HepG2 (cell line): ENCODE measurements around the gene GCM1. TPM values are rescaled to one million over a fixed set of nuclear protein-coding genes. Genes with fewer than 3 reads are reported as not detected.
A peak's percentile ranks its signal among the peaks of the same experiment; 100 is the strongest.

ENCODE experiments used
- ATAD3A ChIP-seq: sonication (generic); formaldehyde crosslinking; IDR thresholded peaks from 2 replicates; pipeline ENCODE4 v1.4.0; 2020; ENCODE audit warnings: missing genetic modification reagents
- ATF7 ChIP-seq, 2 experiments: fragments of 450-650 bp in 1 of 2; sonication (generic) in 1 of 2; formaldehyde crosslinking in 1 of 2; IDR thresholded peaks; 2 replicates each; pipeline versions ENCODE4 v1.4.0 to v1.6.1; 2016 to 2020; ENCODE audit warnings: antibody characterized with exemption in 1 of 2, mild to moderate bottlenecking in 1 of 2, missing genetic modification reagents in 1 of 2
- GPN1 ChIP-seq: sonication (generic); formaldehyde crosslinking; IDR thresholded peaks from 2 replicates; pipeline ENCODE4 v1.5.1; 2020; ENCODE audit warnings: missing genetic modification reagents, borderline replicate concordance
- MED8 ChIP-seq: sonication (generic); formaldehyde crosslinking; IDR thresholded peaks from 2 replicates; pipeline ENCODE4 v1.8.1; 2023; ENCODE audit warnings: mild to moderate bottlenecking, missing genetic modification reagents; ENCODE audit not compliant: insufficient replicate concordance
- ZBTB42 ChIP-seq: sonication (generic); formaldehyde crosslinking; IDR thresholded peaks from 2 replicates; pipeline ENCODE4 v1.5.0; 2020; ENCODE audit warnings: mild to moderate bottlenecking, missing genetic modification reagents
- ZNF30 ChIP-seq: sonication (generic); formaldehyde crosslinking; IDR thresholded peaks from 2 replicates; pipeline ENCODE4 v1.5.0; 2020; ENCODE audit warnings: mild to moderate bottlenecking, missing genetic modification reagents
- ZNF430 ChIP-seq: sonication (generic); formaldehyde crosslinking; IDR thresholded peaks from 2 replicates; pipeline ENCODE4 v1.9.0; 2021; ENCODE audit warnings: mild to moderate bottlenecking, missing genetic modification reagents
- ZNF510 ChIP-seq: sonication (generic); formaldehyde crosslinking; IDR thresholded peaks from 2 replicates; pipeline ENCODE4 v1.4.0; 2020; ENCODE audit warnings: low read depth, mild to moderate bottlenecking, missing genetic modification reagents
- ZNF530 ChIP-seq: sonication (generic); formaldehyde crosslinking; IDR thresholded peaks from 2 replicates; pipeline ENCODE4 v1.5.0; 2020; ENCODE audit warnings: low read depth, mild to moderate bottlenecking, missing genetic modification reagents
- ZSCAN22 ChIP-seq: sonication (generic); formaldehyde crosslinking; IDR thresholded peaks from 2 replicates; pipeline ENCODE4 v1.4.0; 2020; ENCODE audit warnings: mild to moderate bottlenecking, missing genetic modification reagents
- polyA plus RNA-seq, 8 experiments: library from polyadenylated mRNA; depleted of rRNA in 3 of 8; stranded (reverse) in 7 of 8; unstranded in 1 of 8; fragments of >200 nt; fragmentation: Illumina TruSeq in 4 of 8; extraction: Trizol in 4 of 8; gene quantifications; 2 replicates each; pipeline versions ENCODE4 v1.2.1 to v1.2.3, GENCODE V29; 2011 to 2016; ENCODE audit warnings: low read depth in 4 of 8, missing spikeins in 1 of 8, mixed read lengths in 1 of 8; ENCODE audit not compliant: insufficient read depth in 1 of 8
- total RNA-seq, 5 experiments: library from RNA; depleted of rRNA; stranded (reverse); fragments of >200 nt; fragmentation: Illumina TruSeq; extraction: Trizol; gene quantifications; 2 replicates each; pipeline ENCODE4 v1.2.3, GENCODE V29; 2016; ENCODE audit warnings: low read depth in 1 of 5
- TF ChIP-seq, protein P1 (sequence below): sonication (generic); formaldehyde crosslinking; IDR thresholded peaks from 2 replicates; pipeline ENCODE4 v1.4.0; 2020; ENCODE audit warnings: mild to moderate bottlenecking, missing genetic modification reagents
- TF ChIP-seq, protein P2 (sequence below): sonication (generic); formaldehyde crosslinking; IDR thresholded peaks from 2 replicates; pipeline ENCODE4 v1.5.1; 2020; ENCODE audit warnings: mild to moderate bottlenecking, missing genetic modification reagents, moderate library complexity
- TF ChIP-seq, protein P3 (sequence below): sonication (generic); formaldehyde crosslinking; IDR thresholded peaks from 2 replicates; pipeline ENCODE4 v1.5.0; 2020; ENCODE audit warnings: missing genetic modification reagents
- TF ChIP-seq, protein P4 (sequence below): sonication (generic); formaldehyde crosslinking; IDR thresholded peaks from 2 replicates; pipeline ENCODE4 v1.4.0; 2020; ENCODE audit warnings: mild to moderate bottlenecking, missing genetic modification reagents
- TF ChIP-seq, protein P5 (sequence below): sonication (generic); formaldehyde crosslinking; IDR thresholded peaks from 2 replicates; pipeline ENCODE4 v1.4.0; 2020; ENCODE audit warnings: missing genetic modification reagents, low read depth, mild to moderate bottlenecking, borderline replicate concordance
- TF ChIP-seq, protein P6 (sequence below): sonication (generic); formaldehyde crosslinking; IDR thresholded peaks from 2 replicates; pipeline ENCODE4 v1.5.0; 2020; ENCODE audit warnings: missing genetic modification reagents
- TF ChIP-seq, protein P7 (sequence below): sonication (generic); formaldehyde crosslinking; IDR thresholded peaks from 2 replicates; pipeline ENCODE4 v1.5.1; 2020; ENCODE audit warnings: mild to moderate bottlenecking, moderate library complexity, missing genetic modification reagents

The GCM1 gene
- total and polyA plus RNA-seq, 2 of the 13 experiments (the other 11 are each of a cell fraction or from before 2014, with no cell fraction given): 0.04 to 0.13 TPM

DNA sequence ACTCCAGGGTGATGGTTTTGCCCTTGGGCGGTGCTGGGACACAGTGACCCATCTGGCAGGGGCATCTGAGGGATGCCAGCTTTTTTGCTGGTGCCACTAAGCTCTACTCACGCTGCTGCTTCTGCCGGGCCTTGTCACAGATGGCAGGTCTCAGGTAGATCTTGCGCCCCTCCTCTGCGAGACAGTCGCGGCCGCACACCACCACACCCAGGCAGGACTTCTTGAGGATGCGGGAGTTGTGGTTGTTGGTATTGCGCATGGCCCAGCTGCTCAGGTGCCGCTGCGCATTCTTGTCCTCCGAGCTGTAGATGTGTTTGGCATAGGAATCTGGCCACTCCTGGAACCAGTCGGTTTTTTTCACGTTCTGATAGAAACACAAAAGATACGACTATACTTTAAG is 14.7 kb downstream of the GCM1 start (continued):
- TF ChIP-seq, protein P1, sequence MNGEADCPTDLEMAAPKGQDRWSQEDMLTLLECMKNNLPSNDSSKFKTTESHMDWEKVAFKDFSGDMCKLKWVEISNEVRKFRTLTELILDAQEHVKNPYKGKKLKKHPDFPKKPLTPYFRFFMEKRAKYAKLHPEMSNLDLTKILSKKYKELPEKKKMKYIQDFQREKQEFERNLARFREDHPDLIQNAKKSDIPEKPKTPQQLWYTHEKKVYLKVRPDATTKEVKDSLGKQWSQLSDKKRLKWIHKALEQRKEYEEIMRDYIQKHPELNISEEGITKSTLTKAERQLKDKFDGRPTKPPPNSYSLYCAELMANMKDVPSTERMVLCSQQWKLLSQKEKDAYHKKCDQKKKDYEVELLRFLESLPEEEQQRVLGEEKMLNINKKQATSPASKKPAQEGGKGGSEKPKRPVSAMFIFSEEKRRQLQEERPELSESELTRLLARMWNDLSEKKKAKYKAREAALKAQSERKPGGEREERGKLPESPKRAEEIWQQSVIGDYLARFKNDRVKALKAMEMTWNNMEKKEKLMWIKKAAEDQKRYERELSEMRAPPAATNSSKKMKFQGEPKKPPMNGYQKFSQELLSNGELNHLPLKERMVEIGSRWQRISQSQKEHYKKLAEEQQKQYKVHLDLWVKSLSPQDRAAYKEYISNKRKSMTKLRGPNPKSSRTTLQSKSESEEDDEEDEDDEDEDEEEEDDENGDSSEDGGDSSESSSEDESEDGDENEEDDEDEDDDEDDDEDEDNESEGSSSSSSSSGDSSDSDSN (CRISPR knock-in tag): no peak
- TF ChIP-seq, protein P2, sequence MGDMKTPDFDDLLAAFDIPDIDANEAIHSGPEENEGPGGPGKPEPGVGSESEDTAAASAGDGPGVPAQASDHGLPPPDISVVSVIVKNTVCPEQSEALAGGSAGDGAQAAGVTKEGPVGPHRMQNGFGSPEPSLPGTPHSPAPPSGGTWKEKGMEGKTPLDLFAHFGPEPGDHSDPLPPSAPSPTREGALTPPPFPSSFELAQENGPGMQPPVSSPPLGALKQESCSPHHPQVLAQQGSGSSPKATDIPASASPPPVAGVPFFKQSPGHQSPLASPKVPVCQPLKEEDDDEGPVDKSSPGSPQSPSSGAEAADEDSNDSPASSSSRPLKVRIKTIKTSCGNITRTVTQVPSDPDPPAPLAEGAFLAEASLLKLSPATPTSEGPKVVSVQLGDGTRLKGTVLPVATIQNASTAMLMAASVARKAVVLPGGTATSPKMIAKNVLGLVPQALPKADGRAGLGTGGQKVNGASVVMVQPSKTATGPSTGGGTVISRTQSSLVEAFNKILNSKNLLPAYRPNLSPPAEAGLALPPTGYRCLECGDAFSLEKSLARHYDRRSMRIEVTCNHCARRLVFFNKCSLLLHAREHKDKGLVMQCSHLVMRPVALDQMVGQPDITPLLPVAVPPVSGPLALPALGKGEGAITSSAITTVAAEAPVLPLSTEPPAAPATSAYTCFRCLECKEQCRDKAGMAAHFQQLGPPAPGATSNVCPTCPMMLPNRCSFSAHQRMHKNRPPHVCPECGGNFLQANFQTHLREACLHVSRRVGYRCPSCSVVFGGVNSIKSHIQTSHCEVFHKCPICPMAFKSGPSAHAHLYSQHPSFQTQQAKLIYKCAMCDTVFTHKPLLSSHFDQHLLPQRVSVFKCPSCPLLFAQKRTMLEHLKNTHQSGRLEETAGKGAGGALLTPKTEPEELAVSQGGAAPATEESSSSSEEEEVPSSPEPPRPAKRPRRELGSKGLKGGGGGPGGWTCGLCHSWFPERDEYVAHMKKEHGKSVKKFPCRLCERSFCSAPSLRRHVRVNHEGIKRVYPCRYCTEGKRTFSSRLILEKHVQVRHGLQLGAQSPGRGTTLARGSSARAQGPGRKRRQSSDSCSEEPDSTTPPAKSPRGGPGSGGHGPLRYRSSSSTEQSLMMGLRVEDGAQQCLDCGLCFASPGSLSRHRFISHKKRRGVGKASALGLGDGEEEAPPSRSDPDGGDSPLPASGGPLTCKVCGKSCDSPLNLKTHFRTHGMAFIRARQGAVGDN (CRISPR knock-in tag): peak; percentile 42; the same call in 1 of the 2 replicates
- TF ChIP-seq ZNF30 (CRISPR knock-in tag): no peak
- TF ChIP-seq, protein P3, sequence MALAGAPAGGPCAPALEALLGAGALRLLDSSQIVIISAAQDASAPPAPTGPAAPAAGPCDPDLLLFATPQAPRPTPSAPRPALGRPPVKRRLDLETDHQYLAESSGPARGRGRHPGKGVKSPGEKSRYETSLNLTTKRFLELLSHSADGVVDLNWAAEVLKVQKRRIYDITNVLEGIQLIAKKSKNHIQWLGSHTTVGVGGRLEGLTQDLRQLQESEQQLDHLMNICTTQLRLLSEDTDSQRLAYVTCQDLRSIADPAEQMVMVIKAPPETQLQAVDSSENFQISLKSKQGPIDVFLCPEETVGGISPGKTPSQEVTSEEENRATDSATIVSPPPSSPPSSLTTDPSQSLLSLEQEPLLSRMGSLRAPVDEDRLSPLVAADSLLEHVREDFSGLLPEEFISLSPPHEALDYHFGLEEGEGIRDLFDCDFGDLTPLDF: no peak
- no peak for TF ChIP-seq GPN1 (CRISPR knock-in tag)
- TF ChIP-seq, protein P4, sequence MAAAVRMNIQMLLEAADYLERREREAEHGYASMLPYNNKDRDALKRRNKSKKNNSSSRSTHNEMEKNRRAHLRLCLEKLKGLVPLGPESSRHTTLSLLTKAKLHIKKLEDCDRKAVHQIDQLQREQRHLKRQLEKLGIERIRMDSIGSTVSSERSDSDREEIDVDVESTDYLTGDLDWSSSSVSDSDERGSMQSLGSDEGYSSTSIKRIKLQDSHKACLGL: no peak
- TF ChIP-seq ZNF530 (CRISPR knock-in tag): no peak
- no peak for TF ChIP-seq ATF7 (IDR thresholded peaks at IDR 0.05)
- TF ChIP-seq ATF7 (CRISPR knock-in tag; IDR thresholded peaks at IDR 0.05): no peak
- TF ChIP-seq, protein P5, sequence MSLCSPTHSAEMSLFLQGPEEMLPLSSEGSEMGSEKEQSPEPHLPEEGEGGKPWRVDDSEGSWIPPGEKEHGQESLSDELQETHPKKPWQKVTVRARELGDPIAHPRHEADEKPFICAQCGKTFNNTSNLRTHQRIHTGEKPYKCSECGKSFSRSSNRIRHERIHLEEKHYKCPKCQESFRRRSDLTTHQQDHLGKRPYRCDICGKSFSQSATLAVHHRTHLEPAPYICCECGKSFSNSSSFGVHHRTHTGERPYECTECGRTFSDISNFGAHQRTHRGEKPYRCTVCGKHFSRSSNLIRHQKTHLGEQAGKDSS: no peak
- no peak for TF ChIP-seq ZBTB42
- TF ChIP-seq ZNF430 (CRISPR knock-in tag): no peak
- TF ChIP-seq, protein P6, sequence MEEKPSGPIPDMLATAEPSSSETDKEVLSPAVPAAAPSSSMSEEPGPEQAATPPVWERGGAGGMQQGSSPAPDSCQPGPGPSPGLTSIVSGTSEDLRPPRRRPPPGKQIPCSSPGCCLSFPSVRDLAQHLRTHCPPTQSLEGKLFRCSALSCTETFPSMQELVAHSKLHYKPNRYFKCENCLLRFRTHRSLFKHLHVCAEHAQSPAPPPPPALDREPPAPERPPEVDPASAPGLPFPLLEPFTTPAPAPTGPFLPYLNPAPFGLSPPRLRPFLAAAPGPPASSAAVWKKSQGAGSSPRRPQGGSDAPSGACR: no peak
- TF ChIP-seq ZNF510 (CRISPR knock-in tag): no peak
- TF ChIP-seq ZSCAN22 (CRISPR knock-in tag): no peak
- no peak for TF ChIP-seq ATAD3A (CRISPR knock-in tag)
- no peak for TF ChIP-seq MED8 (CRISPR knock-in tag)
- TF ChIP-seq, protein P7, sequence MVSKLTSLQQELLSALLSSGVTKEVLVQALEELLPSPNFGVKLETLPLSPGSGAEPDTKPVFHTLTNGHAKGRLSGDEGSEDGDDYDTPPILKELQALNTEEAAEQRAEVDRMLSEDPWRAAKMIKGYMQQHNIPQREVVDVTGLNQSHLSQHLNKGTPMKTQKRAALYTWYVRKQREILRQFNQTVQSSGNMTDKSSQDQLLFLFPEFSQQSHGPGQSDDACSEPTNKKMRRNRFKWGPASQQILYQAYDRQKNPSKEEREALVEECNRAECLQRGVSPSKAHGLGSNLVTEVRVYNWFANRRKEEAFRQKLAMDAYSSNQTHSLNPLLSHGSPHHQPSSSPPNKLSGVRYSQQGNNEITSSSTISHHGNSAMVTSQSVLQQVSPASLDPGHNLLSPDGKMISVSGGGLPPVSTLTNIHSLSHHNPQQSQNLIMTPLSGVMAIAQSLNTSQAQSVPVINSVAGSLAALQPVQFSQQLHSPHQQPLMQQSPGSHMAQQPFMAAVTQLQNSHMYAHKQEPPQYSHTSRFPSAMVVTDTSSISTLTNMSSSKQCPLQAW (CRISPR knock-in tag): no peak
